Right lung (tissue), 5 donors: ENCODE results near the gene IFITM10. TPM values are rescaled to one million over a fixed set of nuclear protein-coding genes. Genes with fewer than 3 reads are reported as not detected.
"Not testable (repeated sequence)": the region's sequence is repeated elsewhere in the genome, so short reads cannot be mapped to it uniquely, and the experiment has no call there.

ENCODE experiments used
- DNase-seq, 2 donors: peaks; one replicate each; pipeline ENCODE4 v3.0.0-alpha.2; 2013
- polyA plus RNA-seq, 5 donors: library from polyadenylated mRNA; unstranded; fragments of 120-200 nt; gene quantifications; one replicate each; pipeline versions ENCODE4 v1.2.1 to v1.2.3, GENCODE V29; 2013; ENCODE audit warnings: inconsistent platforms in 1 of 5, low replicate concordance in 1 of 5; ENCODE audit not compliant: insufficient read length in 5 of 5, insufficient read depth in 1 of 5

The IFITM10 gene
- polyA plus RNA-seq, 5 donors: 0.08 to 0.24 (median 0.10) TPM

GRCh38 chr11:1691878-1692707 lies 58.3 kb downstream of the IFITM10 start:
- DNase-seq: no peak

DNA sequence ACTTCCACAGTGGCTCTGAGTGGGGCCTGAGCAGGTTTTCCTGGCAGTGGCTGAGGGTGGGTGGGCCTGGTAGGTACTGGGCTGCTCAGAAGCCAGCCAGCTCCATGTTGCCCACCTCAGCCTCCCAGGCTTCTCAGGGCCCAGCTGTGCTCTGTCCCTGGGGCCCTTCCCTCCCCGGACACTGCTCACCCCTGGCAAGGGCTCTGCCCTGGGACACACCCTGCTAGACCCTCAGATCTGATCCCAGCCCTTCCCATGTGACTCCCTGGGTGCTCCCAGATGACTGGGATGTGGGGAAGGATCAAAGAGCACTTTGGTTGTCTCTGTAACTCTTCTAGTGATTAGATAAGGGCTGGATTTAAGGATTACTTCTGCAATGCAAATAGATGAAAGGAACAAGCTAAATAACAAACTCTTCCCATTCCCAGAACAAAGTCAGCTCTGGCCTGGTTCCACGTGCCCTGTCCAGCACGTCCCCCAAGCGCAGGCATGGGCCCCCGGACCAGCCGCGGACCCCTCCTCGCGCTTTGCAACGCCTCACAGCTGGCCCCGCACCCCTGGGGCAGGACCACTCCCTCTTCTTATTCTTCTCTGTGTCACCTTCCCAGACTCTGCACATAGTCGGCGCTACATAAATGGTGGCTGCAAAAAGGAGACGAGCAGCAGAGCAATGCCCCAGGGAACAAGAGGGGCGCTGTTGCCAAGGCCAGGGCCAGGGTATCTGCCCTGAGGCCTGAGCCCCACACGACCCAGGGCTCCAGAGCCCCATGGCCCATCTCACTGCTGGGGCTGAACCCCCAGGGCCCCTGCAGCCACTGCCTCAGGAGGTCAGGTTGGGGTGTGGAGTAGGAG lies 59.1 kb downstream of the IFITM10 start:
- DNase-seq: no peak

DNA sequence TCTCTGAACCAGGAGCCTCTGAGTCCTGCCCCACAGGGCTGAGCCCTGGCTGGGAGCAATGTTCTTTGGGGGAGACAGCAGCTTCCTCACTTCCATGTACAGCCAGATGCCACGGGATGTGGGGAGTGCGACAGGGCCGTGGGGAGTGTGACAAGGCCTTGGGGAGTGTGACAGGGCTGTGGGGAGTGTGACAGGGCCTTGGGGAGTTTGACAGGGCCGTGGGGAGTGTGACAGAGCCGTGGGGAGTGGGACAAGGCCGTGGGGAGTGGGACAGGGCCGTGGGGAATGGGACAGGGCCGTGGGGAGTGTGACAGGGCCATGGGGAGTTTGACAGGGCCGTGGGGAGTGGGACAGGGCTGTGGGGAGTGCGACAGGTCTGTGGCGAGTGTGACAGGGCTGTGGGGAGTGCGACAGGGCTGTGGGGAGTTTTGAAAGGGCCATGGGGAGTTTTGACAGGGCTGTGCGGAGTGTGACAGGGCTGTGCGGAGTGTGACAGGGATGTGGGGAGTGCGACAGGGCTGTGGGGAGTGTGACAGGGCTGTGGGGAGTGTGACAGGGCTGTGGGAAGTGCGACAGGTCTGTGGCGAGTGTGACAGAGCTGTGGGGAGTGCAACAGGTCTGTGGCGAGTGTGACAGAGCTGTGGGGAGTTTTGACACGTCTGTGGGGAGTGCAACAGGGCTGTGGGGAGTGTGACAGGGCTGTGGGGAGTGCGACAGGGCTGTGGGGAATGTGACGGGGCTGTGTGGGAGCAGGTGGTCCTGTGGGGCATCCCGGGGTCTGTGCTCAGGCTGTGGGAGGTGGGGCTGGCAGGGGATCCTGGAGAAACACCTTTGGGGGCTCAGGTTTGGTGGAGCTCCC lies 60.0 kb downstream of the IFITM10 start:
- DNase-seq: no peak

DNA sequence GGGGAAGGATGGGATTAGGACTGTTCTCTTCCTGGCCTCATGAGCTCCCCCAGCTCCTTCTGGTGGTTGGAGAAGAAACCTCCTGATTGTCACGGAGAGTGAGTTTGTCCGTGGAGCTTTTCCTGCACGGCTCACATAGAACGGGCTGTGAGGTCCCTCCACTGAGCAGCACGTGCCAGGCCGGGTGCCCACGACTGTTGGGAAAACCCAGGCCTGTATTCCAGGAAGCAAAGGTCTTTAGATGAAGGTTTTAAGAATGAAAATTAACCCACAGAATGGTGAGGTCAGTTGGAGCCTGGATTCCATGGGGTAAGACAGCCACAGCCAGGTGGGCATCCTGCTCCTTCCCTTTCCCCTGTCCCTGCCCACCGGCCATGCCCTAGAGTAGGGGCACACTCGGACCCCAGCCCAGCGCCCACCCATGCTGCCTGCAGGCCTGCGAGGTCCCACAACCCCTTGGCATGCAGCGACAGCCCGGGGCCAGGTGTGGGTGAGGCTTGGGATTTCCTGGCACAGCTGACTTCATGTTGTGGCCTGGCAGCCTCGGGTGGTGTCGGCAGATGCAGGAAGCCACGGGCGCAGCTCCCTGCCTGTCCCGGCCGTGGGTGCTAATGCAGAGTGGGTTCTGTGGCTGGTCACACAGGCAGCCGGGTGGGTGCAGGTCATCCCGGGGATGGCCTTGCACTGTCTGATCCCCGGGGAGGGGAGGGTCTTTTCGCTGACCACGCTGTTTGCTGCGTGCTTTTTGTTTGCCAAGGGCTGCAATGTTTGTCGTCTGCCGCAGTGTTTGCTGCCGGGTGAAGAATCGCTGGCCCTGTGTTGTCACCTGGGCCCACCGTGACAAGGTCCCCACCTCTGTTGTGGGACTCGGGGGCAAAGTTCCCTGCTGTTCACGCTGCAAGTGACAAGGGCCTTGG lies 60.9 kb downstream of the IFITM10 start:
- DNase-seq: not testable (repeated sequence)

- DNase-seq: not testable (repeated sequence)
Observed at GRCh38 chr11:1688336-1688947, 62.0 kb downstream of the IFITM10 start.

DNA sequence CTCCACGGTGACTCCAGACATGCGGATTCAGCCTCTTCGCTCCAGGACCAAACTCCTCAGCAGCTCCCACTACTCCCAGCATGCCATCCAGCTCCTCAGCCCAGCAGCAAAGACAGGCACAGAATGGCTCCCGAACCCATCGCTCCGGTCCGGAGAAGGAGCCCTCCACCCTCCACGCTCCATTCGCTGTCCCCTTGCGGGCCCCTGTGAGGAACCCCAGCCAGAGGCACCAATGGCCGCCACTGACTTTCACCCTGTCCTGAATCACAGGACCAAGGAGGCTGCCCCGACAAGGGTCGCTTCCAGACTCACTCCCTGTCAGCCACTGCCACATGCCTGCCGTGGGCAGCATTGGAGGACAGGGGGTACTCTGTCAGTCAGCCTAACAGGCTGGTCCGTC lies 64.2 kb downstream of the IFITM10 start:
- DNase-seq: not testable (repeated sequence)

DNA sequence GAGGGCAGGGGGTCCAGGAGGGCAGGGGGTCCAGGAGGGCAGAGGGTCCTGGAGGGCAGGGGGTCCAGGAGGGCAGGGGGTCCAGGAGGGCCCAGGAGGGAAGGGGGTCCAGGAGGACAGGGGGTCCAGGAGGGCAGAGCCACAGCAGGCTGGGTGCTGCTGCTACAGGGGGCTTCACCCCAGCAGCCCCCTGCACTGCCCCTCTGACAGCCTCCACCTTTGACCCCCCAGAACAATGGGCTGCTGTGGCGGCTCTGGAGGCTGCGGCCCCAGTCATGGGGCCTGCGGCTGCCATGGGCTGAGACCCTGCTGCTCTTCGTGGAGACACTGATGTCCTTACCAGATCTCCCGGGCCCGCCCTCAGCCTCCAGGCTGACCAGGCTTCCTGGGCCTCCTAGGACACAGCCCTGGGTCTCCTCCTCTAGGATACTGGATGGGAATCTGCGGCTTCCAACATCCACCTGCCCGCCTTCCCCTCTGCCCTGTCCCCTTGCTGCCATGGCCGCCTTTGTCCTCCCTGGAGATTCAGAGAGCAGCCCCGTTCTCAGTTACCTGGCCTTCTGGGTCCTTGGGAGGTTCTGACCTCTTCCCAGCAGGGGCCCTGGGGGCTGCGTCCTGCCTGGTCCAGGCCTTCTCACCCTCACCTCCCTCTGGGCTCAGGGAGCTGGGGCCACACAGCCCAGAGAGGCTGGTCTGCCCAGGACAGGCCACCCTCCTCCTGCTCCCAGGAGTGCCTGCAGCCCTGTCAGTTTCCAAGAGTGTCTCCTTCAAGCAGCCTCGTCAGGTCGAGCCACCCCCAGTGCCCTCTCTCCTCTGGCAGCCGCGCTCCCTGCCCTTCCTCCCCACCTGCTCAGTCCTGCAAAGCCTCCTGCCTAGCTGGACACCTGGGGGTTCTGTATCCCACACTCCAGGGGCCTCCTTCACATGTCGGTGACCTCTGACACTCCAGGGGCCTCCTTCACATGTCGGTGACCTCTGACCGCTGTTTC lies 65.2 kb downstream of the IFITM10 start:
- DNase-seq: not testable (repeated sequence)

DNA sequence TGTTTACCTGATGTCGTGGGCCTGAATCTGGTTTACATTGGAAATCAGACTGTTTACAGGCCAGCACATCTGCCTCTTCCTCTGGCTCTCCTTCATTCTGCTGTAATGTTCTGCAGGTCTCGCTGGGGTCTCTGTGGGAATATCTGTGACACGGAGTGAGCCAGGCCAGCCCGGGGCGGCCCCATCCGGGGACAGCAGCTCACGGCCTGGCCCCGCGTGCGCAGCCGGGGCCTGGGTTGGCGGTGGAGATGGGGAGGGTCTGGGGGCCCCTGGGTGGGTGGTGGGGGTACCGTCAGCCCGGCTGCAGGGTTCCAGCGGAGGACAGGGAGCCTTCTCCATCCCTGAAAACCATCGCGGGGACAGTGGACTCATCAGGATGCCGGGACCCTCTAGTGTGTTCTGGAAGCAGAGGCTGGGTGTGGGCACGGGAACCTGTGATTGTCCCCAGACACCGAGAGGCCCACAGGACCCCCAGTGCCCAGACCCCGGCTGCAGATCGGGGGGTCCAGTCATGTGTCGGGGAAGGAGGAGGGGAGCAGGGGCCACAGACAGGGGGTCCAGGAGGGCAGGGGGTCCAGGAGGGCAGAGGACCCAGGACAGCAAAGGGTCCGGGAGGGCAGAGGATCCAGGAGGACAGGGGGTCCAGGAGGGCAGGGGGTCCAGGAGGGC lies 66.4 kb downstream of the IFITM10 start:
- not testable (repeated sequence) for DNase-seq

DNA sequence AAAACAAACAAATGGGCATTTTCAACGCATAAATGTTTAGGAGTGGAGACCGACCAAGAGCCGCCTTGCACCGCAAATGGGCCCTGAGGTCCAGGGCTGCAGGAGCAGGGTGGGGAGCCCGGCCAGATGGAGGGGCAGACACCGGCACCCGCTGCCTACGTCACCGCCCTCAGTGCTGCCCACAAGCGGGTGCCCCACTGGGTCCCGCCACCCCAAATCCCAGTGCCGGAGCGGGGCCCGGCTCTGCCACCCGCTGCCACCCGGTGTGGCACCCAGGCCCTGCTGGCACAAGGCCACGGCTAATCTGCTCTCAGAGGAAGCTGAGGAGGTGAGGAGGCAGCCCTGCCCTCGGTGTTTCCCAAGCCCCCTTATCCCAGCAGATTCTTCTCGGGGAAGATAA lies 67.2 kb downstream of the IFITM10 start:
- DNase-seq: not testable (repeated sequence)

Other genes with a start within 250 kb of the IFITM10 start
- 1 to 10 TPM in 3 of 5 donors, under 1 TPM in 2; 0.85 to 1.8 (median 1.2) TPM for gene DUSP8, start 178.3 kb downstream of the IFITM10 start, polyA plus RNA-seq
- not detected for gene KRTAP5-1, start 165.3 kb downstream of the IFITM10 start, polyA plus RNA-seq
- gene KRTAP5-2, start 152.3 kb downstream of the IFITM10 start, polyA plus RNA-seq: not detected
- gene KRTAP5-3, start 142.1 kb downstream of the IFITM10 start, polyA plus RNA-seq: not detected
- gene KRTAP5-4, start 128.5 kb downstream of the IFITM10 start, polyA plus RNA-seq: not detected
- gene KRTAP5-5, start 120.8 kb downstream of the IFITM10 start, polyA plus RNA-seq: not detected
- not detected for gene KRTAP5-6, start 53.4 kb downstream of the IFITM10 start, polyA plus RNA-seq
- gene CTSD, start 13.3 kb upstream of the IFITM10 start, polyA plus RNA-seq: 100 to 1,000 TPM in 4 of 5 donors, 10 to 100 TPM in 1; 97.8 to 192 (median 126) TPM
- gene SYT8, start 84.4 kb upstream of the IFITM10 start, polyA plus RNA-seq: 1 to 10 TPM in 1 of 5 donors, under 1 TPM in 4; 0.15 to 1.2 (median 0.57) TPM
- gene TNNI2, start 88.4 kb upstream of the IFITM10 start, polyA plus RNA-seq: 100 to 1,000 TPM in 1 of 5 donors, 1 to 10 TPM in 2, under 1 TPM in 2; 0.46 to 153 (median 1.5) TPM
- 1 to 10 TPM; 5.4 to 9.9 (median 7.6) TPM for gene LSP1, start 102.5 kb upstream of the IFITM10 start, polyA plus RNA-seq
- gene PRR33, start 141.3 kb upstream of the IFITM10 start, polyA plus RNA-seq: under 1 TPM; 0.05 to 0.47 (median 0.16) TPM
- gene TNNT3, start 169.1 kb upstream of the IFITM10 start, polyA plus RNA-seq: 100 to 1,000 TPM in 1 of 5 donors, 10 to 100 TPM in 1, 1 to 10 TPM in 3; 2.5 to 291 (median 4.9) TPM
- gene MRPL23, start 196.7 kb upstream of the IFITM10 start, polyA plus RNA-seq: 10 to 100 TPM; 33.3 to 60.5 (median 54.7) TPM
- 1,000 to 10,000 TPM in 2 of 5 donors, 100 to 1,000 TPM in 3; 610 to 1,942 (median 947) TPM for gene H19, start 247.2 kb upstream of the IFITM10 start, polyA plus RNA-seq